ENCODE results near the gene CLDN14. TPM values are rescaled to one million over a fixed set of nuclear protein-coding genes. Genes with fewer than 3 reads are reported as not detected.

Gene CLDN14
- polyA plus RNA-seq, 3 donors: not detected

GRCh38 chr21:36483095-36483494 lies 3.2 kb upstream of the CLDN14 start:
- no peak for DNase-seq
- H3K27me3 Mint-ChIP-seq (ENCODE audit: low read depth in 3 of 3): peaks cover 2 to 4% (median 2%) of the 10 kb centered on the region in 3 donors
- H2AFZ ChIP-seq (ENCODE audit: insufficient read depth, low read depth, low read length, poor library complexity, severe bottlenecking): no peak overlapping the region
- peaks cover 9% of the 10 kb centered on the region for H3K4me1 Mint-ChIP-seq
- H3K4me3 ChIP-seq (replicated peaks in 1 of 3; ENCODE audit: low read depth in 2 of 3, low read length in 3 of 3): no peak overlapping the region
- no peak overlapping the region for H3K27ac ChIP-seq (ENCODE audit: low read depth in 1 of 2, low read length in 2 of 2)
- H3K9me3 Mint-ChIP-seq: peaks cover 0 to under 1% (median 0%) of the 10 kb centered on the region in 7 donors
- no peaks in the 10 kb centered on the region for H3K9me3 ChIP-seq (replicated peaks in 1 of 2; ENCODE audit: control insufficient read depth in 1 of 2, insufficient read depth in 1 of 2, low read length in 2 of 2)
- H3K4me1 ChIP-seq (ENCODE audit: control insufficient read depth in 1 of 2, insufficient read depth in 2 of 2, low read length in 2 of 2): peaks cover 5 to 6% of the 10 kb centered on the region in 2 donors
- TF ChIP-seq CTCF (IDR thresholded peaks at IDR 0.05): no peak
- no peaks in the 10 kb centered on the region for H3K79me2 ChIP-seq (ENCODE audit: insufficient read depth, low read length)
- 97% methylated on average over 10 of the region's 10 CpGs for WGBS (ENCODE audit: insufficient coverage)
- no peaks in the 10 kb centered on the region for H3K36me3 ChIP-seq (replicated peaks in 1 of 2; ENCODE audit: control insufficient read depth in 1 of 2, insufficient read depth in 2 of 2, low read length in 2 of 2)
- H3K27ac Mint-ChIP-seq: peak overlapping the region in 1 of 7 donors; percentile 67
- no peak overlapping the region for H3K9ac ChIP-seq (ENCODE audit: insufficient read depth, low read length, poor library complexity, severe bottlenecking)
- no peaks in the 10 kb centered on the region for H3K36me3 Mint-ChIP-seq
- H3K4me3 Mint-ChIP-seq: no peak overlapping the region
- H3K27me3 ChIP-seq (ENCODE audit: control insufficient read depth in 2 of 2, insufficient read depth in 2 of 2, low read length in 2 of 2): no peaks in the 10 kb centered on the region
- intact Hi-C loops (cut with micrococcal nuclease): no loop called here
- no peak overlapping the region for H3K4me2 ChIP-seq (replicated peaks; ENCODE audit: extremely low read depth, low read length, poor library complexity, severe bottlenecking)
- H4K20me1 ChIP-seq (ENCODE audit: insufficient read depth, low read length): no peaks in the 10 kb centered on the region

- peaks cover 2 to 4% (median 2%) of the 10 kb centered on the region in 3 donors for H3K27me3 Mint-ChIP-seq (ENCODE audit: low read depth in 3 of 3)
- Histone ChIP-seq H3K9ac (ENCODE audit: insufficient read depth, low read length, poor library complexity, severe bottlenecking) (no peak overlapping the region), H3K4me2 (replicated peaks; ENCODE audit: extremely low read depth, low read length, poor library complexity, severe bottlenecking) (no peak overlapping the region), H3K79me2 (ENCODE audit: insufficient read depth, low read length) (no peaks in the 10 kb centered on the region), H3K27ac (ENCODE audit: low read depth in 1 of 2, low read length in 2 of 2) (no peak overlapping the region), H3K4me1 (ENCODE audit: control insufficient read depth in 1 of 2, insufficient read depth in 2 of 2, low read length in 2 of 2) (peaks cover 2 to 3% of the 10 kb centered on the region in 2 donors), H3K27me3 (ENCODE audit: control insufficient read depth in 2 of 2, insufficient read depth in 2 of 2, low read length in 2 of 2) (no peaks in the 10 kb centered on the region), H4K20me1 (ENCODE audit: insufficient read depth, low read length) (no peaks in the 10 kb centered on the region), H3K4me3 (replicated peaks in 1 of 3; ENCODE audit: low read depth in 2 of 3, low read length in 3 of 3) (no peak overlapping the region), H2AFZ (ENCODE audit: insufficient read depth, low read depth, low read length, poor library complexity, severe bottlenecking) (no peak overlapping the region), H3K9me3 (replicated peaks in 1 of 2; ENCODE audit: control insufficient read depth in 1 of 2, insufficient read depth in 1 of 2, low read length in 2 of 2) (no peaks in the 10 kb centered on the region), H3K36me3 (replicated peaks in 1 of 2; ENCODE audit: control insufficient read depth in 1 of 2, insufficient read depth in 2 of 2, low read length in 2 of 2) (no peaks in the 10 kb centered on the region)
- no peaks in the 10 kb centered on the region for H3K9me3 Mint-ChIP-seq
- WGBS (ENCODE audit: insufficient coverage): no CpG with 5 or more reads among the region's 4 CpGs
- no peak overlapping the region for H3K27ac Mint-ChIP-seq
- intact Hi-C loops (cut with micrococcal nuclease): no loop called here
- no peak overlapping the region for H3K4me3 Mint-ChIP-seq
- peaks cover 6% of the 10 kb centered on the region for H3K4me1 Mint-ChIP-seq
- H3K36me3 Mint-ChIP-seq: no peaks in the 10 kb centered on the region
- no peak for TF ChIP-seq CTCF (IDR thresholded peaks at IDR 0.05)
- DNase-seq: no peak
These were observed 2.8 kb upstream of the CLDN14 start for GRCh38 chr21:36482673-36483072.
